ENCODE data around the gene TLE2.
"Not testable (repeated sequence)": the region's sequence is repeated elsewhere in the genome, so short reads cannot be mapped to it uniquely, and the experiment has no call there.

DNA sequence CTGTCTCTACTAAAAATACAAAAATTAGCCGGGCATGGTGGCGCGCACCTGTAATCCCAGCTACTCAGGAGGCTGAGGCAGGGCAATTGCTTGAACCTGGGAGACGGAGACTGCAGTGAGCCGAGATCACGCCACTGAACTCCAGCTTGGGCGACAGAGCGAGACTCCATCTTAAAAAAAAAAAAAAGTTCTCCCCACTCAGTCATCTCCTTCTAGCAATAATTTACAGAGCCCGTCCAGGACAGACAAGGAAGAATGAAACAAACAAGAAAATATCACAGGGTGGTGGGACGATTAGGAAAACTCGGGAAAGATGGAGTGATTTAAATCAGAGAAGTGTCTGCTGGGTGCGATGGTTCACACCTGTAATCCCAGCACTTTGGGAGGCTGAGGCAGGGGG lies 65.4 kb downstream of the TLE2 start:
- TF ChIP-seq, protein P1, sequence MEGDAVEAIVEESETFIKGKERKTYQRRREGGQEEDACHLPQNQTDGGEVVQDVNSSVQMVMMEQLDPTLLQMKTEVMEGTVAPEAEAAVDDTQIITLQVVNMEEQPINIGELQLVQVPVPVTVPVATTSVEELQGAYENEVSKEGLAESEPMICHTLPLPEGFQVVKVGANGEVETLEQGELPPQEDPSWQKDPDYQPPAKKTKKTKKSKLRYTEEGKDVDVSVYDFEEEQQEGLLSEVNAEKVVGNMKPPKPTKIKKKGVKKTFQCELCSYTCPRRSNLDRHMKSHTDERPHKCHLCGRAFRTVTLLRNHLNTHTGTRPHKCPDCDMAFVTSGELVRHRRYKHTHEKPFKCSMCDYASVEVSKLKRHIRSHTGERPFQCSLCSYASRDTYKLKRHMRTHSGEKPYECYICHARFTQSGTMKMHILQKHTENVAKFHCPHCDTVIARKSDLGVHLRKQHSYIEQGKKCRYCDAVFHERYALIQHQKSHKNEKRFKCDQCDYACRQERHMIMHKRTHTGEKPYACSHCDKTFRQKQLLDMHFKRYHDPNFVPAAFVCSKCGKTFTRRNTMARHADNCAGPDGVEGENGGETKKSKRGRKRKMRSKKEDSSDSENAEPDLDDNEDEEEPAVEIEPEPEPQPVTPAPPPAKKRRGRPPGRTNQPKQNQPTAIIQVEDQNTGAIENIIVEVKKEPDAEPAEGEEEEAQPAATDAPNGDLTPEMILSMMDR (IDR thresholded peaks at IDR 0.05) = not testable (repeated sequence)
- TF ChIP-seq POLR2A (IDR thresholded peaks at IDR 0.05) = not testable (repeated sequence)

Measured in thyroid gland (tissue), 4 donors.